ENCODE results near the gene CTSL.

The CTSL gene

DNA sequence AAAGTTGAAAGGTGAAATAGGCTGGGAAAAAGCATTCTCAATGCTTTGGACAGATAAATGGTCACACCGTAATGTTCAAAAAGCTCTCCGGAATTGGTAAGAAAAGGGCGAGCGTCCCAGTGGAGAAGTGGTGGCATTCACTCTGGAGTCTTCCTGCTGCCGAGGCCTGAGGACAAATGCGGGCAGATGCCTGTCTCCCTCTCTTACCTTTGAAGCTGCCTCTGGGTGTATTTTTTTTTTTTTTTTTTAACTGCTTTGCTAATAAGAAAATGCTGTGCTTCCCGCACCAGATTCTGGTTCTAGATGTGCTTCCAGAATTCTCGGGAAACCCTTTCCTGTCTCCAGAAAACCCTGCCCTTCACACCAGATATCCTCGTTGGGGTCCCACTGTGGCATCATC, 24.4 kb upstream of the CTSL start:
- DNase-seq, result no peak

DNA sequence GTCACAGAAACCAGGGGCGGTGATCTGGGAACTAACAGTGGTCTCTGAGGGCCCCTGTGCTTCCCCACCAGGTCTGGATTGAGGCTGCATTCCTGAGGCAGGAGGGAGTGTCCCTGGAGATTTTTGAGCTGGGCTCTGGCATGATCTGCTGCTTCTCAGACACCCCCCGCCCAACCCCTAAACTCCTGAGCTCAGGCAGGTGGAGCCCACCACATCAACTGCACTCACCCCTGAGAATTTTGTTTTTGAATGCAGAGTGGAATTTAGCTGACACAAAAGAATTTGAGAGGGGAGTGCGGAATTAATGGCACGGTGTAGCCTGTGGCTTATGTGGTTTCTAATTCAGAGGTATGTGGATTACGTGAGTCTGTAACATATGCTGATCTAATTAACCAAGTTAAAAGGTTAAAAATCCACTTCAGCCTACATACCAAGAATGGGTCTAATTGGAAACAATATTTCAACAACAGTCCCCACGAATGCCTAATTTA, 23.9 kb upstream of the CTSL start:
- DNase-seq, result no peak

DNA sequence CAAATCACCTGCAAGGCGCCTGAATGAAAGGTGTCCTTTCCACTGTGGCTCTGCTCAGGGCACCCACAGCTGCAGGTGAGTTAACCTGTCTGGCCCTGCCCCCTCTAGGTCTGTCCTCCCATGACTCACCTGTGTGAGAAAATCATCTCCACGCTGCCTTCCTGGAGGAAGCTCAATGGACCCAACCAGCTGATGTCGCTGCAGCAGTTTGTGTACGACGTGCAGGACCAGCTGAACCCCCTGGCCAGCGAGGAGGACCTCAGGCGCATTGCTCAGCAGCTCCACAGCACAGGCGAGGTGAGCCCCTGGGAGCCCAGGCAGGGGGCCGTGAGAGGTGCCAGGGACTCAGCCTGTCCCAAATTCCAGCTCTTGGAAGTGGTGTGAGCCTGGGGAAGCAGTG, 23.0 kb upstream of the CTSL start:
- DNase-seq, result no peak

DNA sequence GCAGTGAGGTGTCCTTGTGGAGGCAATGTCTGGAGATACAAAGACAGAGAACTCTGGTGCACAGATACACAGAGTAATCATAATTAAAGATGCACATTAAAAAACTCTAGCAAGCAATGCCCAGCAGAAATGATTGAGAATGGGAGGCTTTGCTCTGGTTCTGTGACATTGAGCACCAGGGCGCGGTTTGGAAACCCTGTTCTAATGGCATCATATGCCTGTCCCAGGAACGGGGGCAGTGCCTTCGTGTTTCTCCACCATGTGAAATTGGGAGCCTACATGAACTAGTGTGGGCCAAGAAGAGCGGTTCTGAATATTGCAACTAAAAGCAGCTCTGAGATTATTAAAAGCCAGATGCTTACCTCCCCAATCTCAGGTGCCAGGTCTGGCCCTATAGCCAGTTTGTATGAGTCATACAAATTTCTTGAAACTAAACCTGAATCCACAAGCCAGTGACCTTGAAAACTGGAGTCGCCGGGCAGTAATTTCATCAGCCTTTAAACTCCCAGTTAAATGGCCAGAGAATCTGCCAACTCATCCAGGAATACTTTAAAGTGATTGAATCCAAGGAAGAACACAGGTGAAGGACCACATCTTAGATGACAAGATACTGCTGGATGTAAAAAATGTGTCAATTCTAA, 22.2 kb upstream of the CTSL start:
- no peak for DNase-seq

DNA sequence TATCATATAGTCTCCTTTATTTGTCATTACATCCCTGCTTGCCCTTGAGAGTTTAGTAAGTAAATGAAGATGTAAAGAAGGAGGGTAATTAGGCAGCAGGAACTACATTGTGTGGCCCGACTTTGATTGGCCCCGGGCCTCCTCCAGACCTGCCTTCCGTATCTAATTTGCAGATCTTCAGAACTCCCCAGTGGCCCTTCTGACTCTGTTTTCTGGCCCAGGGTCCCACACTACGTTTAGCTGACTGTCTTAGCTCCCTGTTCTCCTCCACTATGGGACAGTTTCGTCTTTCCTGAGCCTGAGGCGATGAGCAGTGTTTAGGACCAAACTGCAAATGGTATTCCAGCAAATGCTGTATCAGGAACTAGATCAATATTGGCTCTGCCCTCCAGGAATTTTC, 21.6 kb upstream of the CTSL start:
- no peak for DNase-seq

DNA sequence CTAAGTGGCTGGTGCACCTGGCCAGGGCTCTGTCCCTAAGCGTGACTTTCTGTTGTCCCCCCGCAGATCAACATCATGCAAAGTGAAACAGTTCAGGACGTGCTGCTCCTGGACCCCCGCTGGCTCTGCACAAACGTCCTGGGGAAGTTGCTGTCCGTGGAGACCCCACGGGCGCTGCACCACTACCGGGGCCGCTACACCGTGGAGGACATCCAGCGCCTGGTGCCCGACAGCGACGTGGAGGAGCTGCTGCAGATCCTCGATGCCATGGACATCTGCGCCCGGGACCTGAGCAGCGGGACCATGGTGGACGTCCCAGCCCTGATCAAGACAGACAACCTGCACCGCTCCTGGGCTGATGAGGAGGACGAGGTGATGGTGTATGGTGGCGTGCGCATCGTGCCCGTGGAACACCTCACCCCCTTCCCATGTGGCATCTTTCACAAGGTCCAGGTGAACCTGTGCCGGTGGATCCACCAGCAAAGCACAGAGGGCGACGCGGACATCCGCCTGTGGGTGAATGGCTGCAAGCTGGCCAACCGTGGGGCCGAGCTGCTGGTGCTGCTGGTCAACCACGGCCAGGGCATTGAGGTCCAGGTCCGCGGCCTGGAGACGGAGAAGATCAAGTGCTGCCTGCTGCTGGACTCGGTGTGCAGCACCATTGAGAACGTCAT, 19.7 kb upstream of the CTSL start:
- DNase-seq, result no peak

DNA sequence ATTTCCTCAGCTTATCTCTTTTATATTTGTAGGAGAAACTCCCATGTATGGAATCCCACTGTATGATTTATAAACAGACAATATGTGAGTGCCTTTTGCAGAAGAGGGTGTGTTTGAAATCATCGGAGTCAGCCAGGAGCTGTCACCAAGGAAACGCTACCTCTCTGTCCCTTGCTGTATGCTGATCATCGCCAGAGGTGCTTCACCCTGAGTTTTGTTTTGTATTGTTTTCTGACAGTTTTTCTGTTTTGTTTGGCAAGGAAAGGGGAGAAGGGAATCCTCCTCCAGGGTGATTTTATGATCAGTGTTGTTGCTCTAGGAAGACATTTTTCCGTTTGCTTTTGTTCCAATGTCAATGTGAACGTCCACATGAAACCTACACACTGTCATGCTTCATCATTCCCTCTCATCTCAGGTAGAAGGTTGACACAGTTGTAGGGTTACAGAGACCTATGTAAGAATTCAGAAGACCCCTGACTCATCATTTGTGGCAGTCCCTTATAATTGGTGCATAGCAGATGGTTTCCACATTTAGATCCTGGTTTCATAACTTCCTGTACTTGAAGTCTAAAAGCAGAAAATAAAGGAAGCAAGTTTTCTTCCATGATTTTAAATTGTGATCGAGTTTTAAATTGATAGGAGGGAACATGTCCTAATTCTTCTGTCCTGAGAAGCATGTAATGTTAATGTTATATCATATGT, 18.0 kb upstream of the CTSL start:
- DNase-seq, result no peak

DNA sequence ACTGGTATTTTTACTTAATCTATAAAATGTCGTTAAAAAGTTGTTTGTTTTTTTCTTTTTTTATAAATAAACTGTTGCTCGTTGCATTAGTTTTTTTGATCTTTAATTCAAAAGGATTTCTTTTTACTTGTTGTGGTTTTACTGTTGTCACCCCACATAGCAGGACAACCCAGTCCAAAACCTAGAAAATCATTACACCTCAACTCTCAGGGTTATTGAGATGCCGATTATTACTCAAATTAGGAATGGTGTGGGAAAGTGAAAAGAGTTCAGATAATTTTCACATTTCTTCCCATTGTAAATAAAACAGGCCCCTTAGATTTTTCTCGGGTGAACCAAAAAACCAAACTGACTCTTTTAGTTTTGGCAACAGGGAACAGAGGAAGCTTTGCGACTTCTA, 17.4 kb upstream of the CTSL start:
- no peak for DNase-seq

DNA sequence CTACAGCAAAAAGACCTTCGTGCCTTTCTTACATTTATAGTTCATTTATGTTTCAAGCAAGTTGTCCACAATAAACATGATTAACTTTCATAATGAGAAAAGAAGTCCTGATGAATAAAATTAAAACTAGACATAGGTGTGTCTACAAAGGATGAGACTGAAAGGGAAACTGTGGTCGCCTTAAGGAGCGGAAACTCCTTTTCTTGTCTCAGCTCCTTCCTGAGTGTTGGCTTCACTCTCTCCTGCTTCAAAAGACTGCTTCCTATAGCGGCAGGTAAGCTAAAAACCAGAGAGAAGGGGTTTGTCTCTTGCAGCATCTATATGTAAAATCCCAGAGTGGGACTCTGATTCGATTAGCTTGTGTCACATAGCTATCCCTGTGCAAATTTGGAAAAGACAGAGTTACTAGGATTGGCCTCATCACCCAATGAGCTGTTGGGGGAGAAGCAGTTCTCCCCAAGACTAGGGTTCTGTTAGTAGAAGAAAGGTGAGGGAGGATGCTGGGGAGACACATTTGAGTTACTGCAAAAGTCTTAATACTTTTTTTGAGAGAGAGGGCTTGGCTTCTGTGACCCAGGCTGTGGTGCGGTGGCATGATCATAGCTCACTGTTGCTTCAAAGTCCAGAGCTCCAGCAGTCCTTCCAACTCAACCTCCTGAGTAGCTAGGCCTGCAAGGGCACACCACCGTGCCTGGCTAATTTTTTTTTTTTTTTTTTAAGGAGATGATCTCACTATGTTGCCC, 16.8 kb upstream of the CTSL start:
- peak; percentile 39 for DNase-seq

DNA sequence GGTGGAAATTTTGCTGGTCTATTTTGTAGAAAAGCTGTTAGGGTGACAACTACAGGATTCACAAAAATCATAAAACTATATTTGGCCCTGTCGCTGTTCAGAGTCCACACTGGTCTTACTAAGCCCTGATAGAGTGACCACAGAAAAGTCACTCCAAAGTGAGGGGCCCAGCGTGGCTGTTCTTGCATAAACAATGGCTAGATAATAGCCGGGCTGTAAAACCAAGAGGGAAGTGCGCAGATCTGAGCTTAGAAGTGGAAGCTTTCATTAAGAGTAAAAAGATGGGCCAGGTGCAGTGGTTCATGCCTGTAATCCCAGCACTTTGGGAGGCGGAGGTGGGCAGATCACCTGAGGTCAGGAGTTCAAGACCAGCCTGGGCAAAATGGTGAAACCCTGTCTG, 15.5 kb upstream of the CTSL start:
- no peak for DNase-seq

DNA sequence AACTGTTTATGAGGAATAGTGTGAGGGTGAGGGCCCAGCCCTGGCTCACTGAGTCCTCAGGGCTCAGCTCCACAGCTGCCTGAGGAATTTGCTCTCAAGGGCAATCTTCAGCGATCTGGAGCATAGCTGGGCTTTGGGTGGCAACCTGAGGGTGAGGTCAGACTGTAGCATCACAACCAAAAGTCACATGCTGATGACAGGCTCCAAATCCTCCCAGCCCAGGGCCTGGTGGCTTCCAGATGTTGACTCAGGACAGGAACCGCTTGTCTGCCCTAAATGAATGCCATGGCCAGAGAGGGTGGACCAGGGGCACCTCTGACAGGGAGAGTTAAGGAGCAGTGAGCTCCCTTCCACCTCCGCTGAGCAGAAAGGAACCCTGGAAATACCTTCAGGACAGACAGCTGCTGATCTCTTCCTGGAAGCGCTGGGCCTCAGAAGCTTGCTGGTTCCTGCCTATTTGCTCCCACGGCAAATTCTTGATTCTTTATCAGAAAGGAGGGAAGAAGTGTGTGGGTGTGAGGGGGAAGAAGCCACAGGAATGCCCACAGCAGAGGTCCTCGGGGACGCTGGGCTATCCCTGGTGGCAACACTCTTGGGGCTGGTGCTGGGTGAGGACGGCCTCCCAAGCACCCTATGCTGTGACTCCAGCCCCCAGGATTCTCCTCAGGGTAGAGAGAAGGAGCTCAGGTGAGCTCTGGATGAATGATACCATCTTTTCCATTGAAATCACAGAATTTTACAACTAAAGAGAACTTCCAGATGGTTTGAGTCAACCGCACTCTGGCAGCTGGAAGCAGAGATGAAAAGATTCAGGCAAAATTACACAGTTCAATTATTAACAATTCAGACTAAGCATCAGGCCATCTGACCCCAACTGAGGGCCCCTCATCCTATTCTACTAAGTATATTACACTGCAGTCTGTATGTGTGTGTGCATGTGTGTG, 13.8 kb upstream of the CTSL start:
- no peak for DNase-seq

DNA sequence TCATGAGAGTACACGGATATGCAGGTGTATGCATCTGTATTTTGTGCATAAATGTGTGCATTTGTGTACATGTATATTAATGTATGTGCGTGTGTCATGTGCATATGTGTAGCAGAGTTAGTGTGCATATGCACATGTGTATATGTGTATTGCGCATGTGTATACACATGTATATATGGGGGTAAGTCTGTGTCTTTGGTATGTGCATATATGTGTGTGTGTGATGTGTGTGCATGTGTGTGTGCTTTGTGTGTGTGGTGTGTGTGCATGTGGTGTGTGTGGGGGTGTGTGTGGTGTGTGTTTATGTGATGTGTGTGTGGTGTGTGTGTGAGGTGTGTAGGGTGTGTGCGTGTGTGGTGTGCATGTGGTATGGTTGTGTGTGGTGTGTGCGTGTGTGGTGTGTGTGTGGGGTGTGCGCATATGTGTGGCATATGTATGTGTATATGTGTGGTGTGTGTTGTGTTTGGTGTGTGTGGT, 13.1 kb upstream of the CTSL start:
- no peak for DNase-seq

DNA sequence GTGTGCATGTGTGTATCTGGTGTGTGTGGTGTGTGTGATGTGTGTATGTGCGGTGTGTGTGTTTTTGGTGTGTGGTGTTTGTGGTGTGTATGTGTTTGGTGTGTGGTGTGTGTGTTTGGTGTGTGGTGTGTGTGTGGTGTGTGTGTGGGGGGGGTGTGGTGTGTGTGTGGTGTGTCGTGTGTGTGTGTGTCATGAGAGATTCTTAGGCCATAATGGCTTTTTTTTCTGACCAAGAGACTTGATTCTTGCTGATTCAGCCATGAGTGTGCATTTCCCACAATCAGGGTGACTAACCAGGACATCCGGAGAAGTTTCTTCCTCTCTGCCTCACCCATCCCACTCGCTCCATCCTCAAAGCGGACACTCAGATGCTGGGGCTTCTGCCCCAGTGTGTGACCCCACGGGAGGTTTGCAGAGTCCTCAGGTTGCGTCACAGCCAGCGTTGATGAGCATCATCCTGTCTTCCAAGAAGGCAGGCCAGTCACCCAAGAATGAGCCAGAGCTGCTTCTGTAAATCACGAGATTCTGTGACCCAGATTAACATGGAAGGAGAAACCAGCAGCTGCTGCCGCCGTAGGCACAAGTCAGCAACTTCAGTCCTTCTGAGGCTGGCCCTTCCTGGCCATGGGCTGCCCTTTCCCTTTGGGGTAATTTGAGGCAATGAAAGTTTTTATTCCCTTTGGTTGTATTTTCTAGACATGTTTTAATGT, 12.5 kb upstream of the CTSL start:
- DNase-seq, result peak; percentile 68

DNA sequence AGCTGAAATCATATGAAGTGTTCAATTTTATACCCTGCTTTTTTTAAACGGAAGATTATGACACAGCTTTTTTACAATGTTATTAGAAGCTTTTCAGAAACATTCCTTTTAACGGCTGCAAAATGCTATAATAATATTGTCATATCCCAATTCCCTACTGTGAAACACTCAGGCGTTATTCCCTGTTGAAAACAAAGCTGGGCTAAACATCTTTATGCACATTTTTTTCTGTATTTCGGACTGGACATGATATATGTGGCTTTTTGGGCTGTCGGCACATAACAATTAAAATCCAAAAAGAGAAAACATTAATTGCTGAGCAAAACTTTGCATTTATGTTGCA, 12.0 kb upstream of the CTSL start:
- no peak for DNase-seq

DNA sequence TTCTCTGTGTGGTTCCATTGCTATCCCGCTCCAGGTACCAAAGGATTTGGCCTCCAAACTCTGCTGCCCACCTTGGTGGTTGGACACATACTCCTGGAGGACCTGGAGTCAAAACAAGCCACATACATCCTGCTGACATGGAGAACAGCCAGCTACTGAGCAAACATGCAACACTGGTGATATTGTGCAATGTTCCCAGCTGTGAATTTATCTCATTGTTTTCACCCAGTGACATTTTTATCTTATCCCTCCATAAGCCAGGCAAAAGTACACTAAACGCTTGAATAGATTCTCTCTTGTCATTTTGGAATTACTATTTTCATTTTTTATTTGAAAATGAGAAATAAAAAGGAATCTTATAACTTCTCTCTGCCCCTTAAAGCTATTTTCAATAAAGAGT, 11.1 kb upstream of the CTSL start:
- no peak for DNase-seq

DNA sequence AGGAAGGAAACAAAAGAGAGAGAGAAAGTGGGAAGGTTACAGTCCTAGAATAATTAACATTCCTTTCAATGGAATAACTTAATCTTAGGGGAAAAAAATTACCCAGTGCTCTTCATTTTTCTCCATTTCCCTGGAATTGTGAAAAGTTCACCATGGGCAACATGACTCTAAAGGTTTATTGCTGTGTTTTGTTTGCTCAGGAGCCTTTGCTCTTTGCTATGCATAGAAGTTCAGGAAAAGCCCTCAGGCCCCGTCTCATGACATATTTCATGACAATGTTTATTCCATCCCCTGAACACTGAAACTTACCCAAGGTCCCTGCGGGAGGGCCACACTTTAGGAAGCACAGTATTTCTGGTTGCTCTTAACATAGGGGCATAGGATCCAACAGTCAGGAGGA, 9.8 kb upstream of the CTSL start:
- no peak for DNase-seq

DNA sequence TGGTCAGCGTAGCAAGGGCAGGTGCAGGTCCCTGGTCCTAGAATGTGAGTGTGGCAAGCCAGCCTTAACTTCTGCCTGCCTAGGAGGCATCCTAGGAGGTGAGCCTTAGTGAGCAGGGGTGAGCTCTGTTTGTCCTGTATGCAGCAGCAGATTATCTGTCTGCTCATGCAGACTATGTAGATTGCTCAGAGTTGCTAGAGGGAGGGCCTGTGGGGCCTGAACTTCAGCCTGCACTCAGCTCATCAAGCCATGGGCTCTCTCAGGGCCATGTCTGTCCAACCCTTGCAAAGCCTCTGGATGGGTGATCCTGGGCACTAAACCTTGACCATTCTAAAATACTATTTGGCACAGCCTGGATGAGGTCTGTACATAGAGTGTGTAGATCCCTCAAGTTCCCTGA, 8.5 kb upstream of the CTSL start:
- DNase-seq, result no peak

DNA sequence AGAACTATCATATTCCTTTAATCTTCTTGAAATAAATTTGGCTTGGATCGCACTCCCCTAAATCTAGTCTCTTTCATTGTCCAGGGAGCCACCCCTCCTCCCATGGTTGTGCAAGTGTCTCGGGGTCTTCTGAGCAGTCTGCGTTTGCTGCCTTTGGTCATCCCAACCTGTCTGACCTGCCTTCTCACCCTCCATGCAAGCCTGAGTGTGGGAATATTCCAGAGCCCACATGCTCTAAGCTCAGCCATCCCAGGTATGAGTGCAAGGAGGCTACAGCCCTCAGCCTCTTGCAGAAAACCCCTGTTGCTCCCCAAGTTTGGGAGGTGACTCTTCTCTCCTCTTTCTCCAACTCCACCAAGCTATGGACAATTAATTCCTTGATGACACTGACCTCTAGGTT, 7.7 kb upstream of the CTSL start:
- DNase-seq, result no peak

DNA sequence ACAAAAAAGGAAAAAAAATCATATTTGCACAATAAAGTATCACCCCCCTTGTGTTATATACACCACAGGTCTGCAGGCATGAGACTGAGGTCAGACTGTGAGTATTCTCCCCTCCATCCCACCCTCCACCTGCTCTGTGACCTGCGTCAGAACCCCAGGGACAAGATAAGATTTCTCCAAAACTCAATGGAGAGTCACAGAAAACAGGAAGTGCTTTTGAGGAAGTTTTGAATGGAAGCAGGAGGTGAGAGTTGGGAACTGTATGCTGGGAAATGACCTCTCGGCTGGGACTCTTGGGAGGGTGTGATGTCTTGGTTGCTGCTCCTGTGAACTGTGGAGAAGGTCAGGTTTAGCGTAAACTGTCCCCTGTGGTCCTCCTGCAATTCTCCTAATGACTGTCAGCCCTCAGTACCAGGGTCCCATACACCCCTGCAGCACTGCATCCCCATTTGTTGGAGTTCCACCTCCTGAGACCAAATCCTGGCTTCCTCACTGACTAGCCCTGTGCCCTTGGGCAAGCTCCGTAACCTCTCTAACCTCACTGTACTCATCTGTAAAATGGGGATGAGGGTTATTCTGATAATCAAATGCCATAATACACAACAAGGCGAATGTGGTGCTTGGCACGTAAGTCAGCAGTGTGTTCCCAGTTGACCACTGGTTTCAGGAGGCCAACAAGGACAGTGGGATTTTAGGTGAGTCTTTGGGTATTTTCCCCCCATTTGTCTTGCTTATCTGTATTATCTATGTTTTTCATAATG, 6.9 kb upstream of the CTSL start:
- no peak for DNase-seq

DNA sequence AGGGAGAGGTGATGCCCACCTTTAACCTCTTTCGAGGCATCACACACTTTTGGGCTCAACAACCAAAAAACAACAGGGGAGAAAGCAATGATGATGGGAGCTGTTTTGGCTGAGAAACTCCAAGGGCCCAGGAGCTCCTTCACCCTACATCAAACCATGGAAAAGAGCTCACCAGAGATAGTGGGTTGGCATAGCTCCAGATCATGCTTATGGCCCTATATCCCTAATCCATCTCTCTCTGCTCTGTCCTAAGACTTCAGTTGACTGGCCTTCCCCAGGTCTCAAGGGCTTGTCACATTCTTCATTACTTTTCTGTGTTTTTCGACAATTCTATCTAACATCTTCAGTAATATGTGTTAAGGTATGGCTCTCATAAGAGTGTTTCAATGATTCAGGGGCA, 5.7 kb upstream of the CTSL start:
- no peak for DNase-seq

All from stimulated activated CD4-positive, alpha-beta T cell treated with anti-CD3 and anti-CD28 coated beads, Interleukin-15, amount 100 ng/mL, for 24 hours (primary cell).